ENCODE results near the gene POLR3H. TPM values are rescaled to one million over a fixed set of nuclear protein-coding genes. Genes with fewer than 3 reads are reported as not detected.

POLR3H gene
- total and polyA plus RNA-seq, 2 donors (not counting 3 experiments of a cell fraction or from before 2014, with no cell fraction given) = 31.2 to 39.4 TPM

- no peak overlapping the region for H2AFZ ChIP-seq (ENCODE audit: low read depth, low read length)
- intact Hi-C loops (cut with micrococcal nuclease) = no loop called here
- H3K27ac ChIP-seq (ENCODE audit: insufficient read depth, low read depth, low read length) = no peak overlapping the region
- no peak overlapping the region for H3K4me2 ChIP-seq (ENCODE audit: insufficient read depth, low read length)
- FAIRE-seq (no peak), DNase-seq (ENCODE audit: low read depth, low spot score) (no peak)
- no peak overlapping the region for H3K9ac ChIP-seq (replicated peaks; ENCODE audit: extremely low read depth, insufficient read depth, low read length)
- no peaks in the 10 kb centered on the region for H4K20me1 ChIP-seq (replicated peaks; ENCODE audit: control insufficient read depth, extremely low read depth, insufficient read depth, low read length)
- H3K27me3 ChIP-seq (ENCODE audit: control insufficient read depth in 2 of 2, insufficient read depth in 2 of 2, low read length in 2 of 2) = peaks cover 0 to 3% of the 10 kb centered on the region in 2 experiments
- no peaks in the 10 kb centered on the region for H3K4me1 ChIP-seq (ENCODE audit: control insufficient read depth, extremely low read depth, insufficient read depth, low read length)
- no peak overlapping the region for H3K4me3 ChIP-seq (replicated peaks in 1 of 3; ENCODE audit: insufficient read depth in 1 of 3, low read depth in 1 of 3, low read length in 3 of 3)
- no peaks in the 10 kb centered on the region for H3K9me3 ChIP-seq (replicated peaks; ENCODE audit: control insufficient read depth, insufficient read depth, low read length)
- CTCF ChIA-PET = interaction anchor here (1.0 to 3.7 kb wide), 4 partner anchors 9 to 34 kb away, joined by 3 to 18 read pairs (median 5); partner anchors contain the start of genes PMM1 and POLR3H
- H3K9me1 ChIP-seq (replicated peaks; ENCODE audit: control insufficient read depth, extremely low read depth, insufficient read depth, low read length) = no peaks in the 10 kb centered on the region
- no peaks in the 10 kb centered on the region for H3K36me3 ChIP-seq (ENCODE audit: control insufficient read depth in 2 of 2, extremely low read depth in 1 of 2, insufficient read depth in 2 of 2, low read length in 2 of 2)
- TF ChIP-seq FOS (IDR thresholded peaks at IDR 0.05; ENCODE audit: borderline replicate concordance, insufficient read depth, low read length) = no peak
- dilution Hi-C loops (cut with MboI; ENCODE audit: extremely low pct_ligation_motif_present, low sequenced_read_pairs) = no loop called here
- POLR2A ChIA-PET = no interaction called here
- no TSS peak for BruUV-seq (replicated peaks)
- H3K79me2 ChIP-seq (ENCODE audit: control insufficient read depth, insufficient read depth, low read length) = no peaks in the 10 kb centered on the region
Observed at GRCh38 chr22:41555325-41555982, 11.2 kb upstream of the POLR3H start.

- FAIRE-seq (no peak), DNase-seq (ENCODE audit: low read depth, low spot score) (no peak)
- dilution Hi-C loops (cut with MboI; ENCODE audit: extremely low pct_ligation_motif_present, low sequenced_read_pairs) (no loop called here), intact Hi-C loops (cut with micrococcal nuclease) (no loop called here)
- Histone ChIP-seq H3K9me1 (replicated peaks; ENCODE audit: control insufficient read depth, extremely low read depth, insufficient read depth, low read length) (no peaks in the 10 kb centered on the region), H3K9me3 (replicated peaks; ENCODE audit: control insufficient read depth, insufficient read depth, low read length) (no peaks in the 10 kb centered on the region), H3K4me2 (ENCODE audit: insufficient read depth, low read length) (no peak overlapping the region), H2AFZ (ENCODE audit: low read depth, low read length) (no peak overlapping the region), H3K4me3 (replicated peaks in 1 of 3; ENCODE audit: insufficient read depth in 1 of 3, low read depth in 1 of 3, low read length in 3 of 3) (no peak overlapping the region), H3K27me3 (ENCODE audit: control insufficient read depth in 2 of 2, insufficient read depth in 2 of 2, low read length in 2 of 2) (no peaks in the 10 kb centered on the region), H3K79me2 (ENCODE audit: control insufficient read depth, insufficient read depth, low read length) (no peaks in the 10 kb centered on the region), H3K36me3 (ENCODE audit: control insufficient read depth in 2 of 2, extremely low read depth in 1 of 2, insufficient read depth in 2 of 2, low read length in 2 of 2) (no peaks in the 10 kb centered on the region), H3K4me1 (ENCODE audit: control insufficient read depth, extremely low read depth, insufficient read depth, low read length) (no peaks in the 10 kb centered on the region), H3K27ac (ENCODE audit: insufficient read depth, low read depth, low read length) (no peak overlapping the region), H4K20me1 (replicated peaks; ENCODE audit: control insufficient read depth, extremely low read depth, insufficient read depth, low read length) (no peaks in the 10 kb centered on the region), H3K9ac (replicated peaks; ENCODE audit: extremely low read depth, insufficient read depth, low read length) (no peak overlapping the region)
- ChIA-PET POLR2A (no interaction called here), CTCF (interaction anchor here (0.7 to 2.3 kb wide), 2 partner anchors 8 to 19 kb away, joined by 3 to 11 read pairs; partner anchors contain the start of gene POLR3H)
- no TSS peak for BruUV-seq (replicated peaks)
- no peak for TF ChIP-seq JUN (IDR thresholded peaks at IDR 0.05; ENCODE audit: borderline replicate concordance, insufficient read depth, insufficient read length, low read depth)
- TF ChIP-seq GATA2 (IDR thresholded peaks at IDR 0.05; ENCODE audit: insufficient read depth, insufficient read length, low read depth, low read length) = no peak
- TF ChIP-seq FOS (IDR thresholded peaks at IDR 0.05; ENCODE audit: borderline replicate concordance, insufficient read depth, low read length) = no peak
- no peak for TF ChIP-seq POLR2AphosphoS5 (IDR thresholded peaks at IDR 0.05; ENCODE audit: insufficient read depth, low read depth, low read length)
- no peak for TF ChIP-seq POLR2A (IDR thresholded peaks at IDR 0.05; ENCODE audit: low read depth, low read length)
- TF ChIP-seq CTCF (IDR thresholded peaks at IDR 0.05; ENCODE audit: extremely low read depth in 1 of 2, insufficient read depth in 1 of 2, low read depth in 1 of 2, low read length in 2 of 2) = no peak
- no peak for TF ChIP-seq MAX (IDR thresholded peaks at IDR 0.05; ENCODE audit: insufficient read depth, insufficient read length)
- TF ChIP-seq EZH2 (IDR thresholded peaks at IDR 0.05; ENCODE audit: borderline replicate concordance, low read depth, low read length, severe bottlenecking) = no peak
- no peak for TF ChIP-seq MYC (IDR thresholded peaks at IDR 0.05; ENCODE audit: low read depth, low read length)
Observed at GRCh38 chr22:41551877-41552582, 7.8 kb upstream of the POLR3H start.

All from endothelial cell of umbilical vein (primary cell).